HG03575 (cell line): ENCODE data around the gene CCNL1.
"Not testable (repeated sequence)": the region's sequence is repeated elsewhere in the genome, so short reads cannot be mapped to it uniquely, and the experiment has no call there.

ENCODE experiments used
- ATAC-seq: cut with Tn5 transposase; IDR thresholded peaks from one replicate; pipeline ENCODE4 v1.9.1; 2021; ENCODE audit not compliant: unreplicated experiment, insufficient number of reproducible peaks, low FRiP score; ENCODE audit errors: extremely low read depth

The CCNL1 gene

DNA sequence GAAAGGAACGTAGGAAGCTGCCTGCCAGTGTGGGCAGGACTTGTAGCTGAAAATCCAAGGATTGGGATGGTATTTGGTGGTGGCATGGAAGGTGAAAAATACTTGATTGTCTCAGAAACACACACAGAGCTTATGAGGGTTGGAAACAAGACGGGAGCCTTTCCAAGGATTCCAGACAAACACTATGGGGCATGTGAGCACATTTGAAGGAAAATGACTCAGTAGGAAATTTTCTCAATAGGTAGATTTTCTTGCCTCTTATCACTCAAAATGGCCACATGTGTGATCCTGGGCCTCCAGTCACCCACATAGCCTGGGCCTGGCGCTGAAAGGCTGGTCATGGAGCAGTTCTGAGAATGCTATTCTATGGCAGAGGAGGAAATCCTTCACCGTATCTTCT, 47.4 kb downstream of the CCNL1 start:
- no peak for ATAC-seq

DNA sequence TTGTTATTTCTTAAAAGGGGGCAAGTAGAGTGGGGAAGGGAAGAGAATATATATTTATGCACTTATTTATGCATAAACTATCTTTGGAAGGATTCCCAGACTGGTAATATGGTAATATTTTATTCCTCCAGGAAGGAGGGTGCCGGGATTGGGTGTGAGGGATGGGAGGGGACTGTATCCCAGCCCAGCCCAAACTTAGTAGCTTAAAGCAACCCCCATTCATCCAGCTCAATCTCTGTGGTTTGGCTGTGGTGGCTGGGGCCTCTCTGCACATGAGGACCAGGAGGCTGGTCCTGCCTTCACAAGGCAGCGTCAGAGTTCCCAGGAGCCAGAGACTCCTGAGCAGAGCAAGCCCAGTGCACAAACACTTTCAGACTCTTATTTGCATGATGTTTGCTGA, 48.4 kb downstream of the CCNL1 start:
- no peak for ATAC-seq

DNA sequence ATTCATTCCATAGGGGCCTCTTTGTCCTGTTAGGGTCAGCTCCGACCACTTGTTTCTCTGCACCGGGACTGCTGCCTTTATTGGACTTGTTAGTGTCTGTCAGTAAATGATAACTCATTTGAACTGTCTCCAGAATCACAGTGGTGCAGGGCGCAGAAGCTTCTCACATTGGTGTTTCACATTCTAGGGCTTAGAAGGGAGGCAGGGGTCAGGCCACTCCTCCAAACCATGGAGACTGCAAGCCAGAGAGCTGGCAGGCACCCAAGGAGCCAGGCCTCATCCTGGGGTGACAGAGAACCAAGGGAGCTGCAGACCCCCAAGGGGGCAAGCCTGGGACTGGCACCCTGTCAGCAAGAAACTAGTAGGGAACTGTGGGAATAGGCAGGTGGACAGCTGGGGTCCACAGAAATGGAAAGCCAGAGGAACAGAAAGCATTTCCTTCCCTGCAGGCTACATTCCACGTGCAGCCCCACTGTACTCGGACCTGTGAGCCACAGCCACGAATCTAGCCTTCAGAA, 49.1 kb downstream of the CCNL1 start:
- ATAC-seq = no peak

DNA sequence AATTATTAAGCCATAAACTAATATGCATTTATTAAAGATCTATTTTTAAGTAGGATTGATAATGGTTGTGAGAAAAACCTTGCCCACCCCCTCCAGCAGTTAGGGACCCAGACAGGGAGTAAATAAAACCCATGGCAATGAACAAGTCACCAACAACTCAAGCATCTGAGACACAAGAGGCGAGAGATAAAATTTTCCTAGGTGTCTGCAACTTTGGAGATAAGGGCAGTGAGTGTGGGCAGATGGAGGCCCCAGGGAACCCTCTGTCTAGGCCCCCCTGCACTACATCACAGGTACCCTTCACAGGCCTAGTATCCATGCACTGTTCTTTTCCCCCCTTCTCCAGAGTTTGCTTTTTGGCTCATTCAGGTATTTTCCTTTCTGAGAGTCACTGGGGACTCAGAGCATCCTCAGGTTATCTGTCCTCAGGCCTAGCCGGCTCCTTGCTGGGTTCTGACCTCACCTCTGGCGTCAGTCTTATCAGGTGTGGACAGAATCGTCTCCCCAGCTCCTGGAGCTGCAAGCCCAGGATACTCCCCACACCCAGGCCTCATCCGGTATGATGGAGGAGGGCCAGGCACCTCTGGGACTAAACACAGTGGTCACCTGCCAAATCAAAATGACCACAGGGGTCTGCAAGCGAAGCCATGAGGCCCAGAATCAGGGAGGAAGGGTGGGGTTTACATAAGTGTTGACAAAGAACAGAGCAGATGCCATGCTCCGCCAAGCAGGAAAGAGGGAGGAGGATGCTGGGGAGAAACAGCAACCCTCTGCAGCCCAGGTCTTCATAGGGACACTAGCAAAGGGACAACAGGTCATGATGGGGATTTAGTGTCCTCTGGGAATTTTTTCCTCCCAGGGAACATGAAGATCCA, 50.4 kb downstream of the CCNL1 start:
- no peak for ATAC-seq

DNA sequence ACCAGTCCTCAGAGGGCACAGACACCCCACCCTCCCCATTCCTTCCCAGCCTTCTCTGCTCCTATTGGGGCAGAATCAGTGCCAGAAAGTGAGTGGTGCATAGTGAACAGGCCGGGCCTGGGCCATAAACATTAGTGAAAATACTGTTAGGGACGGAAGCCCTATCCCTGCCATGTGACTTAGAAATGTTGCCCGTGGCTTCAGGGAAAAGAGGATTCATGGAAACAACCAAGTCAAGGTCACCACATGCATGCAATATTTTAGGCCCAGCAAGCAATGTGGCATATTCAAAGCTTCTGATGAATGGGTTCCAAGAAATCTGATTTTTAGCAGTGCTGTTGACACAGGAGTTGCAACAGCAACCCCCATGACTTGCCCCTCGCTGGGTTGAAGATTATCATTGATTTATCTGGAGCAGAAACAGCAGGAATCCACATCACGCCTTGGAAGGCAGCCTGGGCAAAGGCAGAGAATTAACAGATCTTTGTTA, 52.3 kb downstream of the CCNL1 start:
- ATAC-seq = no peak

DNA sequence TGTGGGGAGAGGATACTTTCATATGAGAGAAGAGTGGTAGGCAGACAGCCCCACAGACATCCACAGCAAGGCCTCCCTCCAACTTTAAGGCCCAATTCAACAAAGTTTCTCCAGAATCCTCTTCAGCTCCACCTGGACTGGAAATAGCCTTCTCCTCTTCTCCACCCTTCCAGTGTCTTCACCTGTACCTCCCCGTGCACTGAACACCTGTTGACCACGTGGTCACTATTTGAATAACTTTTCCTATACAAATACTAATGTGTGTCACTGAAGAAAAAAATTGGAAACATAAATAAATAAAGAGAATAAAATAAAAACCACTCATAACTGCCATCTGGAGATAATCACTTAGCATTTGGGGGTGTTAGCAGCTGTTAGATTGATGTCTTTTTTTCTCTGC, 52.9 kb downstream of the CCNL1 start:
- no peak for ATAC-seq

DNA sequence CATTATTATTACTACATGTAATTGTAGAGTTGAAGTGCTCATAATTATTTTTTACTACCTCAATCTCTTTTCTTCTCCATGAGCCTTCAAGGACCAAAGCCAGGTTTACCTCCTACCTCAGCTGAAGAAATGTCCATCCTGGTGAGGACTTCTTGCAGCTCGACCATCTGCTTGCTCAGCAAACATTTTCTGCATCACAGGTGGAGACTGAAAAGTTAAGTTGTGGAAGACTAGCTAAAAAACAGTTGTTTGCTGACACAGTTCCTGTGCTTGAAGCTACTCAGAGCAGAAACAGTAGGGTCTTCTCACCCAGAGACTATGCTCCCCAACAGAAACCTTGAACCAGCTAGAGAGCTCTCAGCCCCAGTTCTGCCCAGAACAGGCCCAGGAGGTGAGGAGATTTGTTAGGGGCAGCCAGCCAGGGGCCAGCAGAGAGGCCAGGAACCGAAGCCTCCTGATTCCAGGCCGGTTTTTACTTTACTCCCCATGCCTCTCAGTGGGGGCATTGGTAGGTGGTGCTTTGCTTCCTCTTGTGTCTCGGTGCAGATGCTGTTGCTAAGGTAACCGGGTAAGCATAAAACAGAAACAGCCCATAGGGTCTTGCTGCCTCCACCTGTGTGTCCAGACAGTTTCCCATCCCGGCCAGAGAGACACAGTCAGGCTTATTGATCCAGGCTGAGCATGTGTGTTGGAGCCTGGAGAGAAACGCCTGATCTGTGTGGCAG, 54.9 kb downstream of the CCNL1 start:
- peak; percentile 54 for ATAC-seq

DNA sequence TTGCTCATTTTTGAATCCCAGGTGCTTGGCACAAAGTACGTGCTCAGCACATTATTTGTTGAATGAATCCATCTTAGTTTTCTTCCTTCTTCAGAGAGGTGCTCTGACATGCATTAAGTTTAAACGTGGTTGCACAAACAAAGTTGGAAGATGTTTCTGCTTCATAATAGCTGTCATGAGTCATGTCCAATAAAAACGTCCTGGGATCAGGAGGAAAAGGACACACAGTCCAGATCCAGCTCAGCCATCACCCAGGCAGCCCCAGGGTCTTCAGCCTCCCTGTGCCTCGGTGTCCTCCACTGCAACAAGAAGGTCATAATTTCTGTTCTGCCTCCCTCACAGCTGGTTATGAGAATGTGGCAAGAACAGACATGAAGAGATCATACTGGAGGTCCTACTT, 55.4 kb downstream of the CCNL1 start:
- ATAC-seq = no peak

DNA sequence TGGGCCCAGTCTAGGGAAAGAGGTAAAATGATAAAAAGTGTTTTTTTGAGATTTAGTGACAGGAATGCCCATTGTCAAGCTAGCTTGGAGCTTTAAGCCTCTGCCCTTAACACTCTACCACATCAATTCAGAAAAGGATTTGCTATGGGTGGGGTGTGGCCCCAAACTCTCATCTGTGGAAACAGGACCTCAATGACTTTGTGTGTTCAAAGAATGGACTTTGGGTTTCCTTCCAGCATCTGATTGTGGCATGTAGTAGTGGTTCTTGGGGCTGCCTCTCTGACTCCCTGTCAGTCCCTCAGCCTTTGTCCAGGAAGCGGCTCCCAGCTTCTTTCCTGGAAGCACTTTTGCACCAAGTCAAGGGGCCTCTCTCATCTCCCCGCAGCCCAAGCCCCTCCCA, 56.1 kb downstream of the CCNL1 start:
- ATAC-seq = no peak

DNA sequence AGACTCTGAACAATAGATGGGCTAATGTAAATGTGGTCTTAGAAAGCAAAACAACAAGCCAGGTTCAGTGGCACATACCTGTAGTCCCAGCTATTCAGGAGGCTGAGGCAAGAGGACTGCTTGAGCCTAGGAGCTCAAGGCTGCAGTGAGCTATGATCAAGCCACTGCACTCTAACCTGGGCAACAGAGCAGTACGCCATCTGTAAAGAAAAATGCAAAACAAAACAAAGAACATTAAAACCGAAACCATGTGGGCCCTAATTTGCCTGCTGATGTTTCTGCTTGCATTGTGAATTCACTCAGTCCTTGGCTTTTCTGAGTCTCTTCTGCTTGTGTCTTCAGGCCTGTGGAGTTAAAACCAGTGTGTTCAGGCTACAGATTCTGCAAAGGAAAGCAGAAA, 56.7 kb downstream of the CCNL1 start:
- peak; percentile 84 for ATAC-seq

DNA sequence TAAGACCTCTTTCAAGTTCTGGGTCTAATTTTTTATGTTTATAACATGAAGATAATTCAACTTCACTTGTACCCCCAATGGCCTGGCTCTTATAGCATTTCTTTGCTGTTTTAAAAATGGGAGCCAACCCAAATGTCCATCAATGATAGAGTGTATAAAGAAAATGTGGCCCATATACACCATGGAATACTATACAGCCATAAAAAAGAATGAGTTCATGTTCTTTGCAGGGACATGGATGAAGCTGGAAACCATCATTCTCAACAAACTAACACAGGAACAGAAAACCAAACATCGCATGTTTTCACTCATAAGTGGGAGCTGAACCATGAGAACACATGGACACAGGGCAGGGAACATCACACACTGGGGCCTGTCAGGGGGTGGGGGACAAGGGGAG, 57.4 kb downstream of the CCNL1 start:
- ATAC-seq = not testable (repeated sequence)

DNA sequence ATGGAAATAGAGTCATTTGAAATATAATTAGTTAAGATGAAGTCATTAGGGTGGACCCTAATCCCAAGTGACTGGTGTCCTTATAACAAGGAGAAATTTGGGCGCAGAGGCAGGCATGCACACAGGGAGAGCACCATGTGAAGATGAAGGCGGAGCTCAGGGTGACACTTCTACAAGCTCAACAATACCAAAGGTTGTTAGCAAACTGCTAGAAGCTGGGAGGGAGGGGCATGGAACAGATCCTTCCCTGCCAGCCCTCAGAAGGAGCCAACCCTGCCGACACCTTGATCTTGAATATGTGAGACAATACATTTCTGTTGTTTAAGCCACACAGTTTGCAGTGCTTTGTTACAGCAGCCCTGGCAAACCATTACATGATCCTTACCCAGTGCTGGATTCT, 57.8 kb downstream of the CCNL1 start:
- ATAC-seq = no peak

DNA sequence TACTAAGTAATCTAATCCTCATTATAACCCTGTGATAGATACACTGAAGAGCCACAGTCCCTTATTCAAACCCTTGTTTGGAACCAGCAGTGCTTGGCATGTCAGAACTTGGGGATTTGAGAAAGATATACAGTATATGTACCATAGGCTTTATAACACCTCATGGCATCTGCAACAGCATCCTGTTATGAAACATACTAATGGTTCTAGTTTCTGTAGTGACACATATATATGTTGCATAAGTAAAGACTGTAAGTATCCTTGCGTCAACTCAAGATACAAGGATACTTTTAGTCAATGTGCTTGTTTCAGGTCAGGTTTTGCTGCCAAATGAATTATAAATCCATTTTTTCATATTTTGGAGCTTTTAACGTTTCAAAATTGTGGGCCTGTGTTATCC, 58.5 kb downstream of the CCNL1 start:
- no peak for ATAC-seq

DNA sequence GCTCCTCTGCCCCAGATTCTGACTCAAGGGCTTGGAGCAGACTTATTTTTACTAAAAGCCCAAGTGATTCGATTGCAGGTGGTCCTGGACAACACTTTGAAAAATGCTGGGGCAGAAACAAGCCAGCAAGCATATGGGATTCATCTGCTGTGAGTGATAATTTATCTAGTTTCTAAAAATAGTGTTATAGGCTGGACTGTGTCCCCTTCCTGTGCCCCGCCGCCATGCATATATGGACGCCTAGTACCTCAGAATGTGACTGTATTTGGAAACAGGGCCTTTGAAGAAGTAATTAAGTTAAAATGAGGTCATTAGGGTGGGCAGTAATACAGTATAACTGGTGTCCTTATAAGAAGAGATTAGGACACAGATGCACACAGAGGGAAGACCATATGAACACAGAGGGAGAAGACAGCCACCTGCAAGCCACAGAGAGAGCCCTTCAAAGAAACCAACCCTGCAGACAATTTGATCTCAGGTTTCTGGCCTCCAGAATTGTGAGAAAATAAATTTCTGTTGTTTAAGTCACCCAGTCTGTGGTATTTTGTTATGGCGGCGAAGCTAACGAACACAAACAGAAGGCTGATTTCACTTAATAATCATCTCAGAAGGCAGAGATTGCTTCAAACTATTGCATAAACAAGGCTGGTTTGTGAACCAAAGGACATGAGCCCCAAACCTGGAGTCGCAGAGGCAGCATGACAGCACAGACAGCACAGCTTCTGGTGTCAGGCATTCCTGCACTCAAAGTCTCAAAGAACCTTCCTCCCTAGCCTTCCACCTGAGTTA, 59.1 kb downstream of the CCNL1 start:
- ATAC-seq = no peak

DNA sequence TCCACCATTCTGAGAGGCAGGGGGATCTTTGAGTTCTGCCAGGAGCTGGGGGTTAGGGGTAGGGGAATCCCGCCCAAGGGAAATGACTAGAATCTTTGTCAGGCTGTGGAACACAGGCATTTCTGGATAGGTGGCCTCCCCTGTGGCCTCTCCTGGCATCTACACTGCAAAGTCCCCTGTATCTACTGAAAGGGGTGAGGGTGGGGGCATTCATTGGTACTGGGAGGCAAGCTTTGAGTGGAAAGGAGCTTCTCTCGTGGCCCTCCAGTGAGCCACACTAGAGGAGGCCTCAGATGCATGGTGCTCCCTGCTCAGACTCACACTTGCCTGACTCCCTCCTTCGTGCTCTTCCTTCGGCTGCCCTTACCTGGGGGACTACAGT, 59.9 kb downstream of the CCNL1 start:
- ATAC-seq = no peak

DNA sequence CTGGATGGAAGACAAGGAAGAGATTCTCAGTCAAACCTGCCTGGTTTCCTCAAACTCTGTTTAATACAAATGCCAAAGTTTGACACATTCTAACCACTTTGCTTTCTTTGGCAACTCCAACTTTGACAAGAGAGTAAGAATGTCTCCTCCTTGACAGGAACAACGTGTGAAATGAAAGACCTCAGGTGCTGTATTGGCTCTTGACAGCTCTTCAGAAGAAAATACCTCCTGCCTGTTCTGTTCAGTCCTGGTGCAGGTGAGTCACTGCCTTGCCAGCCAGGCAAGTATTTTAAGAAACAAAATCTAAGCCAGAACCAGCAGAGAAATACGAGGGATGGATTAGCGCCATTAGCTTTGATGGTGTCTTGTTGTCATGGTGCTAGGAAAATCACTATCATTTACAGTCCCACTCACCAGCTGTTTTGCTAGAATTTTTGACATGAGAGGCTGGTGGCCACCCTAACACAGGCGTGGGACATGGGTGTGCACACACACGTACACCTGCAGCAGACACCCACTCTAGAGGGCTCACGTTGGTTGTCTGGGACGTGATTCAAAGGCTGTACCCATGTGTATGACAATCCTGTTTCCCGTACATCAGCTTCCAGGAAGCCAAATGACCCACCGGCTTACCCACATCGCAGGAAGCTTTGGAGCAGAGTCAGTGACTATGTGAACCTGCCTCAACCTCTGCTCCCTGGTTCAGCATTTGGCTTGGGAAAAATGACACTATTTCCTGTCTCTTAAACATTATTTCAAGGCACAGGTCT, 60.4 kb downstream of the CCNL1 start:
- no peak for ATAC-seq

DNA sequence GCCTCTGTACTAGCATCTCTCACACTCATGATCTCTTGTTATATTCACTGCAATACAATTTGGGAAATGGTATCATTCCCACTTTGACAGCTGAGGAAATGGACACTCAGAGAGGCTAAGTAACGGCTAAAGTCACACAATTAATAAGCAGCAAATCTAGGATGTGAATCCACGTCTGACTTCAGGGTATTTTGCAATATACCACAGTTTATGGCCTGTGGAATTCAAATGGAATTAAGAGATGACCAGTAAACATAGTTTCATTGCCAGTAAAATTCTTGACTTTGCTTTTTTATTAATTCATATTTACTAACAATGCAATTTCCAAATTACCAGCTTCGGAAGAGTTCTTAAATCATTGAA, 61.1 kb downstream of the CCNL1 start:
- no peak for ATAC-seq

DNA sequence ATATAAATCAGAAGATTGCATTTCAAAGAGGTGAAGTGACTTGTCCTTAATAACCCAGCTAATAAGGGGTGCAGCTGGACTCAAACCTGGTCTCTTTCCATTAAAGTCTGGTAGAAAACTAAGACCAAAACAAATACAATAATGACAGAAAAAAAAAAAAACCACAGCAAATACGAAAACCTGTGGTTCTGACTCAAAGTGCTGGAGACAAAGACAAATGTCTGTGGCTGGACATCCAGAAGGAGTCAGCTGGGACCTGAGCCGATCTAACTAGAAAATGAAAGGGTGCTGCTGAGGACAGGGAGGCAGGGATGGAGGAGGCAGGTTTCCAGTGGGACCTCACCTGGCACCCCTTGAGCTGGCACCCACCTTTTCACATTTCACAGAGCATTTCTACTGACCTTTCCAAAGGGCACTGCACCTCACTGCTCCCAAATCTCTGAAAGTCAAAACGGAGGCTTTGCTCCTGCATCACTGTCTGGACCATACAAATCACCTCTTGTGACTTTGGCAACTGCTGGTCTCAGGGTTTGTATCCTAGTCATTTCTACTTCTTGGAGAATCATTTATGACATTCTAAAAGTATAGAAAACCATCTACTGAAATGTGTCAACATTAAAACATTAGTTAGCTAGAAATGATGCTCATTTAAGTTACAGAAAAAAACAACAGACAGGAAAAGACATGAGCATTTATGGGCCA, 61.7 kb downstream of the CCNL1 start:
- ATAC-seq = no peak
